Astrocyte of the spinal cord (primary cell): ENCODE data around the gene KRT83.

Experiments
- DNase-seq: peaks from one replicate; pipeline ENCODE4 v3.0.0; 2011; ENCODE audit warnings: low read depth, low spot score
- H3K4me3 ChIP-seq: 2 replicates; pipeline ENCODE4 v1.5.1; 2011; ENCODE audit warnings: low read depth, mild to moderate bottlenecking, low read length, moderate library complexity
- in situ Hi-C: cut with HindIII; loops from 2 replicates; pipeline ENCODE4 v1.10.0; 2017; ENCODE audit warnings: low sequenced_read_pairs
- TF ChIP-seq, protein P1 (sequence below): IDR thresholded peaks from 2 replicates; pipeline ENCODE4 v1.5.1; 2012; ENCODE audit warnings: low read depth, mild to moderate bottlenecking, low read length, inconsistent platforms

The KRT83 gene

DNA sequence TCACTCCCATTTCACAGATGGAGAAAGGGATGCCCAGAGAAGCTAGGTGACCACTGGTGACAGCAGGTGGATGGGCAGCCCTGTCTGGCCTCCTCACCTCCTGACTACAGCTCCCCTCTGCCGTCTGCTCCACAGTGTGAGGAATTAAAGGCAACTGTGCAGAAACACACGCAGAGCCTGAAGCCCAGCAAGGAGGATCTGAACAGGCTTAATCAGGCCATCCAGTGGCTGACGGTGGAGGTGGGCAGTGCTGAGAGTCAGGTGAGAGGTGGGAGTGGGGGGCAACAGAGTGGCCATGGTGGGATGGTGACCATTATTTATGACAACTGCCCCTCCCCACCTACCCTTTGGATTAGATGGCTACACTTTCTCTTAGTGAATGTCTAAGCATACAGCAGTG lies 45.5 kb downstream of the KRT83 start:
- in situ Hi-C loops = no loop called here
- no peak overlapping the region for H3K4me3 ChIP-seq
- TF ChIP-seq, protein P1, sequence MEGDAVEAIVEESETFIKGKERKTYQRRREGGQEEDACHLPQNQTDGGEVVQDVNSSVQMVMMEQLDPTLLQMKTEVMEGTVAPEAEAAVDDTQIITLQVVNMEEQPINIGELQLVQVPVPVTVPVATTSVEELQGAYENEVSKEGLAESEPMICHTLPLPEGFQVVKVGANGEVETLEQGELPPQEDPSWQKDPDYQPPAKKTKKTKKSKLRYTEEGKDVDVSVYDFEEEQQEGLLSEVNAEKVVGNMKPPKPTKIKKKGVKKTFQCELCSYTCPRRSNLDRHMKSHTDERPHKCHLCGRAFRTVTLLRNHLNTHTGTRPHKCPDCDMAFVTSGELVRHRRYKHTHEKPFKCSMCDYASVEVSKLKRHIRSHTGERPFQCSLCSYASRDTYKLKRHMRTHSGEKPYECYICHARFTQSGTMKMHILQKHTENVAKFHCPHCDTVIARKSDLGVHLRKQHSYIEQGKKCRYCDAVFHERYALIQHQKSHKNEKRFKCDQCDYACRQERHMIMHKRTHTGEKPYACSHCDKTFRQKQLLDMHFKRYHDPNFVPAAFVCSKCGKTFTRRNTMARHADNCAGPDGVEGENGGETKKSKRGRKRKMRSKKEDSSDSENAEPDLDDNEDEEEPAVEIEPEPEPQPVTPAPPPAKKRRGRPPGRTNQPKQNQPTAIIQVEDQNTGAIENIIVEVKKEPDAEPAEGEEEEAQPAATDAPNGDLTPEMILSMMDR = no peak
- no peak for DNase-seq

DNA sequence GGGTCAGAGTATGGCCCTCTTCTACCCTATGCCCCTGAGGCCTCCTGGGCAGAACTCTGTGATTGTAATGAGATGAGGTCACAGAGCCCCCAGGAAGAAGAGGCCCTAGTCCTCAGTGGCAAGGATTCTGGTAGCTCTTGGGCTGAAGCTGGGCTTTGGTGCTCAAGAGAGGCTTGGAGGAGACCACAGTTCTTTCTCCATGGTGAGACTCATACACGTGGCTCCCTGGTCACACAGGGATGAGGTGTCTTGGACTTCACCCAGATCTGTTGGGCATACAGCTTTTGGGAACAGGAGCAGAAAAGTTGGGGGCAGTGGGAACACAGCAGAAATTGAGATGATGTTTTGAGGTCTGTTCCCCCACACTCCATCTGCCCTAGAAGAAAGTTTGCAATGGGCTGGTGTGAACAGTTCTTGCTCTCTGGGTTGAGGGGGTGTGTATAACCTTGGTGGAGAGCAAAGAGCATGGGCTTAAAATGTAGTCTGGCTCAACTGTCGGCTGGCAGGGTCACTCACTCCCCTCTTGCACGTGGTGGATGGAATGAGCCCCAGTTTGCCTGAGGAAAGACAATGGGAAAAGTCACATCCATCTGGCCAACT lies 46.6 kb downstream of the KRT83 start, which contains the start of gene KRT86:
Gene KRT86, plus strand, starts transcription at position 125 of the 600 bp plus-strand sequence. CDS start 27,272 bp downstream, outside the sequence.
- TF ChIP-seq, protein P1 = no peak
- H3K4me3 ChIP-seq = no peak within 1 kb of the TSS
- in situ Hi-C loops = no loop called here
- no peak for DNase-seq

- in situ Hi-C loops = no loop called here
- TF ChIP-seq, protein P1 = no peak
Observed at GRCh38 chr12:52271158-52271557, 50.0 kb downstream of the KRT83 start.

GRCh38 chr12:52270541-52271070 lies 50.6 kb downstream of the KRT83 start:
- no peak overlapping the region for H3K4me3 ChIP-seq
- in situ Hi-C loops = no loop called here
- TF ChIP-seq, protein P1 = no peak
- DNase-seq = no peak

More at GRCh38 chr12:52271158-52271557, 50.0 kb downstream of the KRT83 start:
- no peak overlapping the region for H3K4me3 ChIP-seq
- no peak for DNase-seq

DNA sequence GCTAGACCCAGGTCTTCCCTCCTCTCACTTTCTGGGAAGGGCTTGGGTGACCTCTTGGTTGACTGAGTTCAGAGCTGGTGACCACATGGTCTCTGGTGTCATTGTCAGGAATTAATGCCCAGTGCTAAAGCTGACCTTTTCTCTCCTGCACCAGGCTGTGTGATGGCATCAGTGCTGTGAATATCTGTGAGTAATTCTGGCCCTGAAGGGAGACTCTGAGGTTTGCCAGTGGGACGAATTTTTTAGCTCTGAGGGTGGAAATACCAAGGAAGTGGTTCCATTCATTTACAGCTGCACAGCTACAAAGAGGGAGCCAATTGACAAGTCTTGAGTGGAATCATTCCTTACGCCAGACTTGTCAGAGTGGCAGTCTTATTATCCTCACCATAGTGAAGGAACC lies 53.0 kb downstream of the KRT83 start:
- peak; percentile 31 for DNase-seq
- H3K4me3 ChIP-seq = no peak overlapping the region
- in situ Hi-C loops = no loop called here
- TF ChIP-seq, protein P1 = no peak

DNA sequence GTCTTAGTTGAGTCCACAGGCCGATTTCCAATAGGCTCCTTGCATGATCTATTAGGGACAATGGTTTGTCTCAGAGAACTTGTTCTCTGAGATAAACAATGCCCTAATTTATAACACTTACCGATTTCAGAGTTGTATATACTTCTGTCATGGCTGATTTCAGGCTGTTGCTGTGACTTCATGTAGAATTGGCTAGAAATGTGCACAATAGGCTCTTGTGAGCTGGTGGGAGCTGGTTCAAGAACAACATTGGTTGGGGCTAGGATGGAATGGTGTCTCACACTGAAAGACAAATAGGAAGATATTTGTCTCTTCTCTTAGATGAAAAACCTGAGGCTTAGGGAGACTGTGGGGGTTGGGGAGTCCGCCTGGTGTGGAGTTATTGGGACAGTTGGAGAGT lies 53.5 kb downstream of the KRT83 start:
- DNase-seq = peak; percentile 25
- in situ Hi-C loops = no loop called here
- TF ChIP-seq, protein P1 = no peak
- H3K4me3 ChIP-seq = no peak overlapping the region
